WI38 (cell line): Measurements from ENCODE around the gene SKA2.
"Not testable (repeated sequence)": the region's sequence is repeated elsewhere in the genome, so short reads cannot be mapped to it uniquely, and the experiment has no call there.

Experiments used
- H3K4me3 ChIP-seq: 2 replicates; pipeline ENCODE4 v1.5.1; 2011; ENCODE audit warnings: low read depth, mild to moderate bottlenecking, control low read depth, low read length
- CTCF ChIP-seq: IDR thresholded peaks from 2 replicates; pipeline ENCODE4 v1.5.1; 2012; ENCODE audit warnings: low read depth, mild to moderate bottlenecking, control low read depth, low read length

SKA2 gene

DNA sequence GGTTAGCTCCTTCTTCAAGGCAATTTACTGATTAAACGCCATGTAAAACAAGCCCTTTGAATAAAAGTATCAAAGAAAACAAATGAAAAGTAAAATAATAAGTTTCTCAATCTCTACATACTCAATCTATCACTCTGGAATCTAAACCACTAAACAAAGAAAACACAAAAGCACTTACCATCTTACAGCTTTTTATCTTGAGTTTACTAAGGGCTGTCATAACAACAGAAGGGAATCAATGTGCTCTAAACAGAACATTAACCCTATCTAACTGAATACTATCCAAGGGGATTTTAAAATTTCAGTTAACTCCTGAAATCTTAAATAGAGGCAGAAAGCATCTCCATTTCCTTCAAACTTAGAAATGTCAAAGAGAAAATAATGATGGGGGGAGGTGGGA is 3.4 kb downstream of the SKA2 start:
- TF ChIP-seq CTCF = no peak
- H3K4me3 ChIP-seq = no peak overlapping the region; the same call in 1 of the 2 replicates

DNA sequence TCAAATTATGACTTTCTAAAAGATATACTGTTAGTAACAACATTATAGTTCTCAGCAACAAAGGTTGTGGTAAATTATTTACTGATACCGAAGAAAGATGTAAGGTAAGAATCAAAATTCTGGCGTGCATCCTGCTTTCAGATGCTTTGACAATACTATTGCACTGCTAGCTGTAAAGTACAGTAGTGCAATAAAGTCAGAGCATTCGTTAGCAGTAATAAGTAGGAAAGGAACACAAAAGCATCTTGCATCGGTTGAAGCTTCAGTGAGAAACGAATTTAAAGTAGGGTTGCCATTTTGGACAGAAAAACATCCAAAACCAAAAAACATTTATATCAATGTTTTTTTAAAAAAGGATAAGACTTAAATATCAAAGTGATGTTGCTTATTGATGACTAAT is 4.0 kb downstream of the SKA2 start:
- H3K4me3 ChIP-seq = no peak overlapping the region
- TF ChIP-seq CTCF = no peak

- no peak overlapping the region for H3K4me3 ChIP-seq
- no peak for TF ChIP-seq CTCF
Observed at GRCh38 chr17:59149841-59150511, 5.0 kb downstream of the SKA2 start.

DNA sequence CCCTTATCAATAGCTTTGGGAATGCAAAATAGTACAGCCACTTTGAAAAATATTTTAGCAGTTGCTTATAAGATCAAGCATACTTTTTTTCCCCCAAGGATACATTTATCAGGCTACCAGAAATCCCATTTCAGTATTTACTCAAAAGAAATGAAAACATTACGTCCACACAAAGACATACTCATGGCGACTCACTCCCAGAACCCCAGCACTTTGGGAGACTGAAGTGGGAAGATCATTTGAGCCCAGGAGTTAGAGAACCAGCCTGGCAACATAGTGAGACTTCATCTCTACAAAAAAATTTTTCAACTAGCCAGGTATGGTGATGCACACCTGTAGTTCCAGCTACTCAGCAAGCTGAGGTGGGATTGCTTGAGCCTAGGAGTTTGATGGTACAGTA is 5.9 kb downstream of the SKA2 start:
- TF ChIP-seq CTCF = no peak
- H3K4me3 ChIP-seq = no peak overlapping the region

GRCh38 chr17:59145571-59146096 is 9.4 kb downstream of the SKA2 start:
- no peak for TF ChIP-seq CTCF
- no peak overlapping the region for H3K4me3 ChIP-seq

- H3K4me3 ChIP-seq = no peak overlapping the region
- no peak for TF ChIP-seq CTCF
Observed at GRCh38 chr17:59141860-59142259, 13.1 kb downstream of the SKA2 start.

- no peak for TF ChIP-seq CTCF
- no peak overlapping the region for H3K4me3 ChIP-seq
Observed at GRCh38 chr17:59139939-59140338, 15.0 kb downstream of the SKA2 start.

- not testable (repeated sequence) for H3K4me3 ChIP-seq
Observed at GRCh38 chr17:59138339-59138738, 16.6 kb downstream of the SKA2 start.
